Hepatocyte (in vitro differentiated cells): ENCODE measurements around the gene RNASE13. TPM values are rescaled to one million over a fixed set of nuclear protein-coding genes. Genes with fewer than 3 reads are reported as not detected.

Experiments
- DNase-seq: peaks from one replicate; pipeline ENCODE4 v3.0.0-alpha.2; 2016; ENCODE audit warnings: low spot score
- H2AFZ ChIP-seq: fragments of 200-600 bp; sonication (generic); 2 replicates; pipeline ENCODE4 v1.6.0; 2016; ENCODE audit warnings: antibody characterized with exemption, mild to moderate bottlenecking
- H3K27ac ChIP-seq: fragments of 200-600 bp; sonication (generic); 2 replicates; pipeline ENCODE4 v1.5.1; 2016; ENCODE audit warnings: mild to moderate bottlenecking
- H3K27me3 ChIP-seq: fragments of 200-600 bp; sonication (generic); 2 replicates; pipeline ENCODE4 v1.6.1; 2016
- H3K36me3 ChIP-seq: fragments of 200-600 bp; sonication (generic); replicated peaks from 2 replicates; pipeline ENCODE4 v1.5.1; 2016; ENCODE audit warnings: low read depth; ENCODE audit not compliant: insufficient read depth
- H3K4me1 ChIP-seq: fragments of 200-600 bp; sonication (generic); 2 replicates; pipeline ENCODE4 v1.5.1; 2016; ENCODE audit warnings: mild to moderate bottlenecking, moderate library complexity; ENCODE audit not compliant: insufficient read depth
- H3K4me2 ChIP-seq: fragments of 200-600 bp; sonication (generic); 2 replicates; pipeline ENCODE4 v1.6.0; 2016
- H3K4me3 ChIP-seq: fragments of 200-600 bp; sonication (generic); 2 replicates; pipeline ENCODE4 v1.5.1; 2016; ENCODE audit warnings: mild to moderate bottlenecking
- H3K79me2 ChIP-seq: fragments of 200-600 bp; sonication (generic); 2 replicates; pipeline ENCODE4 v1.6.0; 2017; ENCODE audit warnings: mild to moderate bottlenecking
- H3K9me2 ChIP-seq: fragments of 200-600 bp; sonication (generic); replicated peaks from 2 replicates; pipeline ENCODE4 v1.6.0; 2017; ENCODE audit warnings: mild to moderate bottlenecking; ENCODE audit not compliant: insufficient read depth
- H3K9me3 ChIP-seq: fragments of 200-600 bp; sonication (generic); 2 replicates; pipeline ENCODE4 v1.5.1; 2016; ENCODE audit warnings: low read depth, mild to moderate bottlenecking
- H4K20me1 ChIP-seq: fragments of 200-600 bp; sonication (generic); 2 replicates; pipeline ENCODE4 v1.6.0; 2016; ENCODE audit warnings: mild to moderate bottlenecking; ENCODE audit not compliant: insufficient read depth, poor library complexity, severe bottlenecking
- EZH2 ChIP-seq: fragments of 200-600 bp; sonication (generic); IDR thresholded peaks from 2 replicates; pipeline ENCODE4 v1.6.1; 2016; ENCODE audit warnings: antibody characterized with exemption, mild to moderate bottlenecking, borderline replicate concordance
- EZH2phosphoT487 ChIP-seq: fragments of 200-600 bp; sonication (generic); IDR thresholded peaks from one replicate; pipeline ENCODE4 v1.6.1; 2018; ENCODE audit warnings: antibody characterized with exemption, mild to moderate bottlenecking, low read depth, moderate library complexity; ENCODE audit not compliant: unreplicated experiment, severe bottlenecking
- WGBS: methylation state at CpG from one replicate; pipeline ENCODE4 v1.1.6; 2016; ENCODE audit warnings: low lambda C conversion rate; ENCODE audit errors: missing lambda C conversion rate; 5-methylcytosine and 5-hydroxymethylcytosine counted together
- polyA plus RNA-seq: library from polyadenylated mRNA; unstranded; fragments of >200 nt; fragmentation: Nextera tagmentation; extraction: Ambion mirVana; gene quantifications from 2 replicates; pipeline ENCODE4 v1.2.1, GENCODE V29; 2016
- total RNA-seq: library from RNA; depleted of rRNA; stranded (reverse); fragments of >200 nt; gene quantifications from 2 replicates; pipeline ENCODE4 v1.2.3, GENCODE V29; 2014
- TF ChIP-seq, protein P1 (sequence below): fragments of 200-600 bp; sonication (generic); IDR thresholded peaks from 2 replicates; pipeline ENCODE4 v1.5.1; 2016; ENCODE audit warnings: antibody characterized with exemption, mild to moderate bottlenecking; ENCODE audit not compliant: poor library complexity

RNASE13 gene
- total and polyA plus RNA-seq, 2 experiments from 2014 or later, result not detected

DNA sequence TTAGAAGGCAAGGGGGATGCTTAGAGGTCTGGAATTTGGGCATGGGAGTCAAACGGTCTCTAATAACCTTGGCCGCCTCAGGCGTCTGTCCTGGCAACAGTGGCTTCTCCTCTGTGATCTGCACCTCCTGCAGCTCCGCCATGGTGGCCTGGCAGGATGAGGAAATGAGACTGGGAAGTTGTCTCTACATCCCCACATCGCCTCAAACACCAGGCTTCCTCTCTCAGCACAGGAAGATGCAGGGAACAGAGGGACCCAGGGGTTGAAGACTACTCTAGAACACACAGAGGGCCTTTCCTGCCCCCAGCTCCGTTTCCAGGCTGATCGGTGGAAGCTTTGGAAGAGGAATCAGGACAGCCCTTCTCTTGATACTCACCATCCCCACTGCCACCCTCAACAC is 11.4 kb downstream of the RNASE13 start:
- 88% methylated on average over 7 of the region's 7 CpGs for WGBS
- H2AFZ ChIP-seq, result no peak overlapping the region
- no peak overlapping the region for H3K27ac ChIP-seq

DNA sequence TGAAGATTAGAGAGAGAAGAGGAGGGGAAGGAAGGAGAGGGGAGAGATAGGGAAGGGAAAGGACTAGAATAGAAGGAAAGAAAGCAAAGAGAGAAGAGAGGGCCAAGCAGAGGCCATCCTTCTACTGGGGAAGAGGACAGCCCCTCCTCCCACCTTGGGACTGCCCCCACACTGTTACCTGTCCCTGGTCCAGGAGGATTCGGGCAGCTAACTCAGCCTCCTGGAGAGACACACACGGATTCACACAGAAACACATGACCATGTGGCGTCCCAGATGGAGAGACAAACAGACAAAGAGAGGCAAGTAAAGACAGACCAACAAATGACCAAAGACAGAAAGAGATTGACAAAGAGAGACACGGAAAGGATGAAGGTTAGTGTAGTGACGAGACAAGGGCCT is 11.9 kb downstream of the RNASE13 start:
- Histone ChIP-seq H3K27me3 (no peaks in the 10 kb centered on the region), H3K4me2 (peak overlapping the region; percentile 94), H3K79me2 (peaks cover 14% of the 10 kb centered on the region), H4K20me1 (no peaks in the 10 kb centered on the region), H3K27ac (no peak overlapping the region), H3K4me3 (no peak overlapping the region), H3K9me3 (no peaks in the 10 kb centered on the region), H3K4me1 (peaks cover 16% of the 10 kb centered on the region), H3K9me2 (no peaks in the 10 kb centered on the region), H3K36me3 (no peaks in the 10 kb centered on the region), H2AFZ (no peak overlapping the region)
- no peak for DNase-seq
- 87% methylated on average over 5 of the region's 5 CpGs for WGBS
- TF ChIP-seq EZH2phosphoT487, result no peak
- TF ChIP-seq, protein P1, sequence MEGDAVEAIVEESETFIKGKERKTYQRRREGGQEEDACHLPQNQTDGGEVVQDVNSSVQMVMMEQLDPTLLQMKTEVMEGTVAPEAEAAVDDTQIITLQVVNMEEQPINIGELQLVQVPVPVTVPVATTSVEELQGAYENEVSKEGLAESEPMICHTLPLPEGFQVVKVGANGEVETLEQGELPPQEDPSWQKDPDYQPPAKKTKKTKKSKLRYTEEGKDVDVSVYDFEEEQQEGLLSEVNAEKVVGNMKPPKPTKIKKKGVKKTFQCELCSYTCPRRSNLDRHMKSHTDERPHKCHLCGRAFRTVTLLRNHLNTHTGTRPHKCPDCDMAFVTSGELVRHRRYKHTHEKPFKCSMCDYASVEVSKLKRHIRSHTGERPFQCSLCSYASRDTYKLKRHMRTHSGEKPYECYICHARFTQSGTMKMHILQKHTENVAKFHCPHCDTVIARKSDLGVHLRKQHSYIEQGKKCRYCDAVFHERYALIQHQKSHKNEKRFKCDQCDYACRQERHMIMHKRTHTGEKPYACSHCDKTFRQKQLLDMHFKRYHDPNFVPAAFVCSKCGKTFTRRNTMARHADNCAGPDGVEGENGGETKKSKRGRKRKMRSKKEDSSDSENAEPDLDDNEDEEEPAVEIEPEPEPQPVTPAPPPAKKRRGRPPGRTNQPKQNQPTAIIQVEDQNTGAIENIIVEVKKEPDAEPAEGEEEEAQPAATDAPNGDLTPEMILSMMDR, result no peak
- TF ChIP-seq EZH2, result no peak

More for the DNA sequence above, 11.4 kb downstream of the RNASE13 start:
- H3K9me3 ChIP-seq, result no peaks in the 10 kb centered on the region
- no peaks in the 10 kb centered on the region for H3K27me3 ChIP-seq
- H3K4me1 ChIP-seq, result peaks cover 16% of the 10 kb centered on the region
- H4K20me1 ChIP-seq, result no peaks in the 10 kb centered on the region
- H3K4me2 ChIP-seq, result peak overlapping the region; percentile 94
- no peaks in the 10 kb centered on the region for H3K9me2 ChIP-seq
- peaks cover 14% of the 10 kb centered on the region for H3K79me2 ChIP-seq
- DNase-seq, result no peak
- no peaks in the 10 kb centered on the region for H3K36me3 ChIP-seq
- no peak for TF ChIP-seq EZH2phosphoT487
- H3K4me3 ChIP-seq, result no peak overlapping the region

DNA sequence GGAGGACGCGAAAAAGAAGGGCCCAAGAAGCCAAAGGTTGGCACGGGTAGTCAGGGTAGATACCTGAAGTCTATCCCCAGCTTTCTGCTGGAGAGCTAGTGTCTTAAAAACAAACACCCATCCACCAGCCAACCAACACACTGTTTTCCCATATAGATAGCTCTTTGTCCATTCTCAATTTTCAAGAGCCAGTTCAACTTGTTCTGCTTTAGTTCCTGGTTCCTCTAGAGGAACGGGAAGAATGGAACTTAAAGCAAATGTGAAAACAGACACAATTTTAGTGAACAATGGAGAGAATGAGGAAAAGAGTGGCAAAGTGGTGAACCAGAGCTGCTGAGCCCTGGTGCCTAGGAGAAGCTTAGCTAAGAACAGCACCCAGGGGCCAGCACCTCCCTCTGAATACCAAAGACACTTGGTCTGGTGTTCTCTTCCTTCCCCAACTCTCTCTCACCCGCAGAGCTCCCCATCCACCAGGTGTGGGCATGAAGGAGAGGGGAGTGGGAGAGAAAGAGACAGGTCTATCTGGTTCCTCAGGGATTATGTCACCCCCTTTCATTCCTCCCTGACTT is 13.5 kb downstream of the RNASE13 start:
- H3K4me2 ChIP-seq, result no peak overlapping the region
- H3K36me3 ChIP-seq, result no peaks in the 10 kb centered on the region
- H2AFZ ChIP-seq, result no peak overlapping the region
- no peak overlapping the region for H3K27ac ChIP-seq
- no peaks in the 10 kb centered on the region for H4K20me1 ChIP-seq
- H3K9me2 ChIP-seq, result no peaks in the 10 kb centered on the region
- H3K79me2 ChIP-seq, result peaks cover 14% of the 10 kb centered on the region
- TF ChIP-seq EZH2phosphoT487 (no peak), EZH2 (no peak)
- TF ChIP-seq, protein P1, result no peak
- H3K9me3 ChIP-seq, result no peaks in the 10 kb centered on the region
- WGBS, result 90% methylated on average over 5 of the region's 5 CpGs
- no peak overlapping the region for H3K4me3 ChIP-seq
- no peaks in the 10 kb centered on the region for H3K27me3 ChIP-seq
- DNase-seq, result no peak
- peaks cover 9% of the 10 kb centered on the region for H3K4me1 ChIP-seq

DNA sequence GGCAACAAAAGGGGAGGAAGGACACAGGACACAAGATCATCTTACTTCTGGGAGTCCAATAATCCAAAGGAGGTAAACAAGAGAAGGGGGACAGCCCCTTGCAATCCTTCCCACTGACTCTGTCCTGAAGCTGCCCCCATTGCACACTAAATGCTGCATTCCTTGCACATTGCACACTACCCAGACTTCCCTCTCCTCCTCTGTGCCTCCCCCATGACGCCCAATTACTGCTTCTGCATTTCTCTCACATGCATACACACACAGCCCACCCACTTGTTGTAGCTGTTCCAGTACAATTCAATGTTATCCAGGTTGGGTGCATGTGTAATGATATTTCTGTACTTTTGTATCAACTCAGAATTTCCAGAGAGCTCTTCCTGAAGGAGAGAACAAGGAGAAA is 15.2 kb downstream of the RNASE13 start:
- Histone ChIP-seq H3K9me3 (no peaks in the 10 kb centered on the region), H3K9me2 (no peaks in the 10 kb centered on the region), H2AFZ (no peak overlapping the region), H3K36me3 (no peaks in the 10 kb centered on the region), H3K4me1 (no peaks in the 10 kb centered on the region), H3K79me2 (peaks cover 11% of the 10 kb centered on the region), H3K27me3 (no peaks in the 10 kb centered on the region), H3K4me2 (no peak overlapping the region), H3K4me3 (no peak overlapping the region), H3K27ac (no peak overlapping the region), H4K20me1 (no peaks in the 10 kb centered on the region)
- 93% methylated on average over 1 of the region's 1 CpG for whole genome bisulfite sequencing
- no peak for DNase-seq
- TF ChIP-seq, protein P1, result no peak
- TF ChIP-seq EZH2phosphoT487 (no peak), EZH2 (no peak)
